Measurements from ENCODE around the gene PLCZ1.

Gene PLCZ1

DNA sequence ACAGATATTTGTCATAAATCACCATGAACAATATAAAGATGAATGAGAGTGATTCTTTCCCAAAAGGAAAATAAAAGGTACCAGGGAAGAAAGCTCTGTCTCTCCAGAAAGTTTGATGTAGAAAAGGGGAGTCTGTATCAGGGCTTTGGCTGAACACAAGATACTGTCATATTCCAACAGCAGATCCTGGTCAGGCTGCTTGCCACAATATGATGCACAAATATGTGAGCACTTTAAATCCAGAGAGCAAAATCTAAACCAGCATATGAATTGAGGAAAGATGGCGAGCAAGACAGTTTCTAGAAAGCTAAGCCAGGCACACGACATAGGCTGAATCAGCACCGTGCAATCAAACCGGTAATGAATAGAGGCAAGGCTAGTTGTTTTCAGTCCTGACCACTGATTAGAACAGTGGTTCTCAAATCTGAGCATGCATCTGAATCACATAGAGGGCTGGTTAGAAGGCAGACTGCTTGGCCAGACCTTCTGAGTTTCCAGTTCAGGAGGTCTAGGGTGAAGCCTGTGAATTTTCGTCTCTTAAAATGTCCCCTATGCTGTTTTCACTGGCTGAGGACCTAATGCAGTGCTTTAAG is 60.7 kb downstream of the PLCZ1 start:
- Histone ChIP-seq H3K36me3 (ENCODE audit: control insufficient read depth, insufficient read depth, low read length) (no peaks in the 10 kb centered on the region), H3K27me3 (ENCODE audit: control insufficient read depth, insufficient read depth, low read length) (no peaks in the 10 kb centered on the region), H3K9ac (no peak overlapping the region), H3K4me2 (ENCODE audit: low read length) (no peak overlapping the region), H2AFZ (no peak overlapping the region), H3K9me3 (ENCODE audit: control insufficient read depth, low read length) (no peaks in the 10 kb centered on the region), H3K4me3 (ENCODE audit: low read depth, low read length) (no peak overlapping the region), H3K27ac (no peak overlapping the region), H3K4me1 (no peaks in the 10 kb centered on the region), H3K79me2 (no peaks in the 10 kb centered on the region)
- TF ChIP-seq, protein P1, sequence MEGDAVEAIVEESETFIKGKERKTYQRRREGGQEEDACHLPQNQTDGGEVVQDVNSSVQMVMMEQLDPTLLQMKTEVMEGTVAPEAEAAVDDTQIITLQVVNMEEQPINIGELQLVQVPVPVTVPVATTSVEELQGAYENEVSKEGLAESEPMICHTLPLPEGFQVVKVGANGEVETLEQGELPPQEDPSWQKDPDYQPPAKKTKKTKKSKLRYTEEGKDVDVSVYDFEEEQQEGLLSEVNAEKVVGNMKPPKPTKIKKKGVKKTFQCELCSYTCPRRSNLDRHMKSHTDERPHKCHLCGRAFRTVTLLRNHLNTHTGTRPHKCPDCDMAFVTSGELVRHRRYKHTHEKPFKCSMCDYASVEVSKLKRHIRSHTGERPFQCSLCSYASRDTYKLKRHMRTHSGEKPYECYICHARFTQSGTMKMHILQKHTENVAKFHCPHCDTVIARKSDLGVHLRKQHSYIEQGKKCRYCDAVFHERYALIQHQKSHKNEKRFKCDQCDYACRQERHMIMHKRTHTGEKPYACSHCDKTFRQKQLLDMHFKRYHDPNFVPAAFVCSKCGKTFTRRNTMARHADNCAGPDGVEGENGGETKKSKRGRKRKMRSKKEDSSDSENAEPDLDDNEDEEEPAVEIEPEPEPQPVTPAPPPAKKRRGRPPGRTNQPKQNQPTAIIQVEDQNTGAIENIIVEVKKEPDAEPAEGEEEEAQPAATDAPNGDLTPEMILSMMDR (IDR thresholded peaks at IDR 0.05) = no peak

DNA sequence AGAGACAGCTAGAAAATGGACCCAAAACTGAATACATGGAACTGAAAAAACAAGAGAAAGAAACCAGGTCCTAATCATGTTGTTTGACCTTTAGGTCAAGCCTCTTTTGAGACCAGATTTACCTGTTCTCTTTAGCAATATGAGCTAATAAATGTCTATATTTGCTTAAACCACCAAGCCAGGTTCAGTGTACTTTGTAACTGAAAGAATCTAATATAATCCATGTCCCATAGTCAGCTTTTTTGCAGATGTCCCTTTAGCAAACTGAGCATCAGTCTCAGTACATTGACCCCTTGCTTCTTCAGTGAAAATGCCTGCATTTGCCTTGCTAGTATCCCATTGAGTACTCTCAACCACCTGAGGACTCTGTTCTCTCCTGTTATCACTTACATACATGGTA is 61.7 kb downstream of the PLCZ1 start:
- Histone ChIP-seq H3K36me3 (ENCODE audit: control insufficient read depth, insufficient read depth, low read length) (no peaks in the 10 kb centered on the region), H3K79me2 (no peaks in the 10 kb centered on the region), H3K4me2 (ENCODE audit: low read length) (no peak overlapping the region), H3K4me1 (no peaks in the 10 kb centered on the region), H3K4me3 (ENCODE audit: low read depth, low read length) (no peak overlapping the region), H3K9me3 (ENCODE audit: control insufficient read depth, low read length) (no peaks in the 10 kb centered on the region), H3K27ac (no peak overlapping the region), H2AFZ (no peak overlapping the region), H3K27me3 (ENCODE audit: control insufficient read depth, insufficient read depth, low read length) (no peaks in the 10 kb centered on the region), H3K9ac (no peak overlapping the region)
- TF ChIP-seq, protein P1 (IDR thresholded peaks at IDR 0.05) = no peak

DNA sequence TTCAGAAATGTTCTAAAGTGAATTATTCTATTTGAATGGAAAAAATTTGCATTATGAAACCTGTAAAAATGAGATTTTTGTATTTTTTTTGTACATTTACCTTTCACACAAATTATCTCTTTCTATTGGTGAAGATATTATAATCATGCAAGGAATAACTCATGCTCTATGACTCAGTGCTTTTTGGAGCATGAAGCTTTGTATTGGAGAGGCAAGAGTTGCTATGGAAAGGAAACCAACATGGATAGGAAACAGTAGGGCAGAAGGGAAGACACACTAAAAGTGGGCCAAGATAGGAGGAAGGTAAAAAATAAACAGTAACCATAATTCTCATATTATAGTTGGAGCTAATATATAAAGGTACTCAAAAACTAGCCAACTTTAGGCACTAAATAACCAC is 79.0 kb downstream of the PLCZ1 start:
- no peaks in the 10 kb centered on the region for H3K9me3 ChIP-seq (ENCODE audit: control insufficient read depth, low read length)
- H3K4me1 ChIP-seq = no peaks in the 10 kb centered on the region
- H3K79me2 ChIP-seq = no peaks in the 10 kb centered on the region
- no peaks in the 10 kb centered on the region for H3K27me3 ChIP-seq (ENCODE audit: control insufficient read depth, insufficient read depth, low read length)
- H3K9ac ChIP-seq = no peak overlapping the region
- TF ChIP-seq, protein P1 (IDR thresholded peaks at IDR 0.05) = no peak
- H3K4me3 ChIP-seq (ENCODE audit: low read depth, low read length) = no peak overlapping the region
- H3K27ac ChIP-seq = no peak overlapping the region
- no peak overlapping the region for H3K4me2 ChIP-seq (ENCODE audit: low read length)
- no peak overlapping the region for H2AFZ ChIP-seq
- H3K36me3 ChIP-seq (ENCODE audit: control insufficient read depth, insufficient read depth, low read length) = no peaks in the 10 kb centered on the region

DNA sequence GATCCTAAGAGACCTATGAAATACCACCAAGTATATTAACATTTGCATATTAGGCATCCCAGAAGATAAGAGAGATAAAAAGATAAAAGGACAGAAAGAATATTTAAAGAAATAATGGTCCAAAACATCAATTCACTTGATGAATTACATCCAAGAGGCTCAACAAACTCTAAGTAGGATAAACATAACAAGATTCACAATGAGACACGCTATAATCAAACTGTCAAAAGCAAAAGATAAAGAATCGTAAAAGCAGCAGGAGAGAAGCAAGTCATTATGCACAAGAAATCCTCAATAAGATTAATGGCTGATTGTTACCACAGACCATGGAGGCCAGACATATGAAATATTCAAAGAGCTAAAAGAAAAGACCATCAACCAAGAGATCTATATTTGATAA is 79.6 kb downstream of the PLCZ1 start:
- H3K36me3 ChIP-seq (ENCODE audit: control insufficient read depth, insufficient read depth, low read length) = no peaks in the 10 kb centered on the region
- no peaks in the 10 kb centered on the region for H3K9me3 ChIP-seq (ENCODE audit: control insufficient read depth, low read length)
- TF ChIP-seq, protein P1 (IDR thresholded peaks at IDR 0.05) = no peak
- no peaks in the 10 kb centered on the region for H3K79me2 ChIP-seq
- no peaks in the 10 kb centered on the region for H3K4me1 ChIP-seq
- no peaks in the 10 kb centered on the region for H3K27me3 ChIP-seq (ENCODE audit: control insufficient read depth, insufficient read depth, low read length)
- H3K9ac ChIP-seq = no peak overlapping the region
- H3K27ac ChIP-seq = no peak overlapping the region
- H3K4me2 ChIP-seq (ENCODE audit: low read length) = no peak overlapping the region
- no peak overlapping the region for H3K4me3 ChIP-seq (ENCODE audit: low read depth, low read length)
- no peak overlapping the region for H2AFZ ChIP-seq

DNA sequence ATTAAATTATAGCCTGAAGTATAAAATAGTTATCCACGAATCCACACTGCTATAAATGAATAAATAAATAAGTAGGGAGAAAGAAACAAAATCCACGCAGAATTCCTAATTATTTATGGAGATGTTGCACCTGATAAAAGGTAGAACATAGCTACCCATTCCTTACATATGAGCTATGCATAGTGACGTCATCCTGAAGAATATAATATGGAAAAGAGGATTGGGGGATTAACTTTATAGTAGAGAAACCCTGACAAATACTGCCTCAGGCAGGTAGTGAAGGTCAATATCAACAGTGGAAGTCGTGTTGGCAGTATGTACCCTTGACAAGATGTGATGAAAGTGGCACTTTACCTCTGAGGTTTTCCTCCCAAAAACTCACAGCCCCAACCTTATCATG is 82.5 kb downstream of the PLCZ1 start:
- Histone ChIP-seq H3K9ac (no peak overlapping the region), H3K9me3 (ENCODE audit: control insufficient read depth, low read length) (no peaks in the 10 kb centered on the region), H3K27ac (no peak overlapping the region), H3K27me3 (ENCODE audit: control insufficient read depth, insufficient read depth, low read length) (no peaks in the 10 kb centered on the region), H3K36me3 (ENCODE audit: control insufficient read depth, insufficient read depth, low read length) (no peaks in the 10 kb centered on the region), H3K4me2 (ENCODE audit: low read length) (no peak overlapping the region), H3K79me2 (no peaks in the 10 kb centered on the region), H2AFZ (no peak overlapping the region), H3K4me1 (no peaks in the 10 kb centered on the region), H3K4me3 (ENCODE audit: low read depth, low read length) (no peak overlapping the region)
- TF ChIP-seq, protein P1 (IDR thresholded peaks at IDR 0.05) = no peak
